Activated T-helper 1 cell treated with Interleukin-2 at 50 U/mL for 16 hours (primary cell): ENCODE measurements around the gene PARS2.

Source experiments
- DNase-seq: peaks from one replicate; pipeline ENCODE4 v3.0.0-alpha.2; 2020; ENCODE audit warnings: low read depth

The PARS2 gene

GRCh38 chr1:54764133-54764921, at the start of gene PARS2:
Gene PARS2, minus strand, starts transcription at chr1:54764523. Its CDS starts 5,362 bp downstream, at chr1:54759161.
- peak; percentile 95 for DNase-seq

- DNase-seq: no peak
These were observed 49.8 kb upstream of the PARS2 start for GRCh38 chr1:54814126-54814498.

GRCh38 chr1:54813485-54814125, 49.3 kb upstream of the PARS2 start:
- DNase-seq: no peak

- no peak for DNase-seq
These were observed 48.6 kb upstream of the PARS2 start for GRCh38 chr1:54812801-54813484.

GRCh38 chr1:54811739-54812655, 47.7 kb upstream of the PARS2 start:
- no peak for DNase-seq

GRCh38 chr1:54811066-54811465, 46.7 kb upstream of the PARS2 start:
- DNase-seq: no peak

- peak; percentile 37 for DNase-seq
These were observed 46.0 kb upstream of the PARS2 start for GRCh38 chr1:54810153-54810942.

- DNase-seq: no peak
These were observed 45.3 kb upstream of the PARS2 start for GRCh38 chr1:54809496-54810074.

GRCh38 chr1:54808443-54809207, 44.3 kb upstream of the PARS2 start:
- no peak for DNase-seq

- DNase-seq: no peak
These were observed 43.4 kb upstream of the PARS2 start for GRCh38 chr1:54807756-54808155.

GRCh38 chr1:54806931-54807611, 42.7 kb upstream of the PARS2 start:
- DNase-seq: no peak

GRCh38 chr1:54805981-54806381, 41.7 kb upstream of the PARS2 start:
- DNase-seq: no peak

- DNase-seq: no peak
These were observed 41.1 kb upstream of the PARS2 start for GRCh38 chr1:54805466-54805865.

- DNase-seq: no peak
These were observed 40.3 kb upstream of the PARS2 start for GRCh38 chr1:54804471-54805132.

GRCh38 chr1:54803761-54804470, 39.6 kb upstream of the PARS2 start:
- DNase-seq: no peak

- DNase-seq: peak; percentile 51
These were observed 36.8 kb upstream of the PARS2 start, which contains the start of gene TTC22 for GRCh38 chr1:54800899-54801759. Gene TTC22, minus strand, starts transcription at chr1:54801323. Its CDS starts 160 bp downstream, at chr1:54801163.
